K562 (cell line): Measurements from ENCODE around the gene HIVEP1. TPM values are rescaled to one million over a fixed set of nuclear protein-coding genes. Genes with fewer than 3 reads are reported as not detected.

ENCODE experiments used
- ATAC-seq: fragments of 200-7000 bp; cut with Tn5 transposase; 3 replicates; pipeline ENCODE4 v1.9.1; 2020; ENCODE audit warnings: moderate library complexity
- BruUV-seq: library from RNA; stranded (reverse); fragments of 400-500 nt; replicated peaks from 2 replicates; lab custom pipeline; 2021; lab: Mats Ljungman, UMichigan
- CTCF ChIA-PET: fragments of 300-600 bp; formaldehyde crosslinking; extraction: SDS; loops from one replicate; lab custom pipeline; 2021; ENCODE audit warnings: low intra/inter-chr PET ratio; lab: Yijun Ruan, JAX
- POLR2A ChIA-PET: fragments of 300-600, 350-650 bp; sonication (Branson Sonifier 250); formaldehyde crosslinking; extraction: SDS; loops from one replicate; lab custom pipeline; 2021; ENCODE audit warnings: antibody characterized with exemption, inconsistent platforms; lab: Yijun Ruan, JAX
- DNase-seq, 4 experiments: peaks; one replicate each; pipeline versions ENCODE4 v3.0.0 to v3.0.0-alpha.2; 2011 to 2018; ENCODE audit warnings: low spot score in 3 of 4, mixed read lengths in 3 of 4; ENCODE audit errors: extremely low read depth in 1 of 4
- FAIRE-seq: peaks from 2 replicates; lab custom pipeline; 2011; peaks lifted over from hg19 to GRCh38; lab: Jason Lieb, UNC
- H2AFZ ChIP-seq: 2 replicates; pipeline ENCODE4 v1.6.0; 2011; ENCODE audit warnings: low read depth, low read length, control low read depth, inconsistent platforms
- H3K27ac ChIP-seq: fragments of 200-600 bp; 3 replicates; pipeline ENCODE4 v1.8.0; 2011; ENCODE audit warnings: low read depth, mild to moderate bottlenecking, control low read depth, inconsistent platforms, low read length, moderate library complexity, mixed read lengths; ENCODE audit errors: extremely low read depth
- H3K27me3 ChIP-seq, 2 experiments: fragments of 300-600 bp in 1 of 2; 2 replicates in 1 of 2; 3 replicates in 1 of 2; pipeline versions ENCODE4 v1.6.0 to v1.8.0; 2011; ENCODE audit warnings: inconsistent platforms in 2 of 2, low read length in 2 of 2, mild to moderate bottlenecking in 1 of 2, mixed read lengths in 1 of 2, moderate library complexity in 1 of 2; ENCODE audit not compliant: control insufficient read depth in 2 of 2, insufficient read depth in 2 of 2
- H3K36me3 ChIP-seq: fragments of 300-600 bp; 3 replicates; pipeline ENCODE4 v1.8.0; 2011; ENCODE audit warnings: mild to moderate bottlenecking, low read length, inconsistent platforms; ENCODE audit not compliant: control insufficient read depth, insufficient read depth
- H3K4me1 ChIP-seq, 2 experiments: fragments of 200-600 bp in 1 of 2; replicated peaks in 1 of 2; 2 replicates in 1 of 2; 3 replicates in 1 of 2; pipeline versions ENCODE4 v1.5.1 to v1.8.0; 2011; ENCODE audit warnings: inconsistent platforms in 2 of 2, low read length in 2 of 2, mild to moderate bottlenecking in 1 of 2, mixed read lengths in 1 of 2, moderate library complexity in 1 of 2; ENCODE audit not compliant: control insufficient read depth in 2 of 2, insufficient read depth in 2 of 2
- H3K4me2 ChIP-seq: 2 replicates; pipeline ENCODE4 v1.6.1; 2011; ENCODE audit warnings: low read length, control low read depth, inconsistent platforms, mixed read lengths; ENCODE audit not compliant: insufficient read depth
- H3K4me3 ChIP-seq: fragments of 200-600 bp; sonication (generic), shearing (Covaris generic); 2 replicates; pipeline ENCODE4 v1.5.1; 2016; ENCODE audit warnings: control low read depth, inconsistent platforms
- H3K79me2 ChIP-seq: fragments of 200-600 bp; 3 replicates; pipeline ENCODE4 v1.8.0; 2011; ENCODE audit warnings: low read length, inconsistent platforms; ENCODE audit not compliant: control insufficient read depth, insufficient read depth
- H3K9ac ChIP-seq, 2 experiments: 2 replicates each; pipeline versions ENCODE4 v1.6.0 to v1.6.1; 2011; ENCODE audit warnings: low read depth in 2 of 2, low read length in 2 of 2, control low read depth in 1 of 2, inconsistent platforms in 1 of 2, mild to moderate bottlenecking in 1 of 2, mixed read lengths in 1 of 2; ENCODE audit not compliant: insufficient read depth in 1 of 2
- H3K9me1 ChIP-seq: one replicate; pipeline ENCODE4 v1.6.0; 2011; ENCODE audit warnings: inconsistent platforms, mild to moderate bottlenecking, low read length, moderate library complexity; ENCODE audit not compliant: control insufficient read depth, insufficient read depth
- H3K9me3 ChIP-seq: replicated peaks from 2 replicates; pipeline ENCODE4 v1.5.1; 2011; ENCODE audit warnings: low read depth, low read length, inconsistent platforms; ENCODE audit not compliant: control insufficient read depth, insufficient read depth
- H4K20me1 ChIP-seq: replicated peaks from 2 replicates; pipeline ENCODE4 v1.6.1; 2011; ENCODE audit warnings: low read length, inconsistent platforms, mixed read lengths; ENCODE audit not compliant: control insufficient read depth, insufficient read depth
- BCL6 ChIP-seq: fragments of 250-450 bp; sonication (Bioruptor Pico); IDR thresholded peaks from 2 replicates; pipeline ENCODE4 v1.4.0; 2020
- CBFA2T3 ChIP-seq: fragments of 450-650 bp; IDR thresholded peaks from 2 replicates; pipeline ENCODE4 v1.6.1; 2017
- KLF1 ChIP-seq: fragments of 450-650 bp; IDR thresholded peaks from 2 replicates; pipeline ENCODE4 v1.6.1; 2016; ENCODE audit warnings: missing genetic modification characterization, missing compliant biosample characterization
- STAT5B ChIP-seq: fragments of 250-450 bp; sonication (Bioruptor Pico); IDR thresholded peaks from 2 replicates; pipeline ENCODE4 v1.8.0; 2021; ENCODE audit warnings: mild to moderate bottlenecking, inconsistent platforms
- YBX1 ChIP-seq: fragments of 450-650 bp; IDR thresholded peaks from 2 replicates; pipeline ENCODE4 v1.7.1; 2016; ENCODE audit warnings: mild to moderate bottlenecking
- ZNF175 ChIP-seq: fragments of 200-800 bp; sonication (Bioruptor generic); IDR thresholded peaks from 2 replicates; pipeline ENCODE4 v1.6.1; 2016; ENCODE audit warnings: low read depth, mild to moderate bottlenecking, missing genetic modification characterization, missing compliant biosample characterization
- ZNF76 ChIP-seq: fragments of 250-450 bp; sonication (Bioruptor Pico); IDR thresholded peaks from 2 replicates; pipeline ENCODE4 v1.4.0; 2020; ENCODE audit warnings: mild to moderate bottlenecking, moderate library complexity, borderline replicate concordance
- in situ Hi-C: fragments of 300-500 bp; cut with MboI; formaldehyde crosslinking; loops from 4 replicates; pipeline ENCODE4 v1.15.0; 2018; ENCODE audit warnings: inconsistent platforms, mixed read lengths
- intact Hi-C: fragments of 100-400 bp; cut with micrococcal nuclease; formaldehyde crosslinking; loops from 2 replicates; pipeline ENCODE4 v1.14.2; 2022
- polyA plus RNA-seq, 8 experiments: library from polyadenylated mRNA; depleted of rRNA in 4 of 8; stranded (reverse) in 5 of 8; unstranded in 3 of 8; fragments of >200 nt; fragmentation: Nextera tagmentation in 2 of 8; fragmentation: Illumina TruSeq in 1 of 8; extraction: Ambion mirVana in 2 of 8; extraction: Trizol in 1 of 8; gene quantifications; 2 replicates each; pipeline versions ENCODE4 v1.2.1 to v1.2.3, GENCODE V29; 2011 to 2014; ENCODE audit warnings: inconsistent platforms in 1 of 8, missing spikeins in 1 of 8
- total RNA-seq, 7 experiments: library from RNA; depleted of rRNA in 6 of 7; stranded (reverse); fragments of >200 nt in 6 of 7; fragmentation: Illumina TruSeq in 2 of 7; extraction: Trizol in 2 of 7; gene quantifications; 2 replicates each; pipeline versions ENCODE4 v1.2.1 to v1.2.3, GENCODE V29; 2011 to 2021; ENCODE audit warnings: low replicate concordance in 1 of 7
- TF ChIP-seq, protein P1 (sequence below): sonication (generic); formaldehyde crosslinking; IDR thresholded peaks from 2 replicates; pipeline ENCODE4 v1.8.0; 2023; ENCODE audit warnings: mild to moderate bottlenecking, missing genetic modification reagents

The HIVEP1 gene
- total and polyA plus RNA-seq, 9 of the 15 experiments (the other 6 are each of a cell fraction or from before 2014, with no cell fraction given), result 6.0 to 33.3 (median 21.7) TPM

DNA sequence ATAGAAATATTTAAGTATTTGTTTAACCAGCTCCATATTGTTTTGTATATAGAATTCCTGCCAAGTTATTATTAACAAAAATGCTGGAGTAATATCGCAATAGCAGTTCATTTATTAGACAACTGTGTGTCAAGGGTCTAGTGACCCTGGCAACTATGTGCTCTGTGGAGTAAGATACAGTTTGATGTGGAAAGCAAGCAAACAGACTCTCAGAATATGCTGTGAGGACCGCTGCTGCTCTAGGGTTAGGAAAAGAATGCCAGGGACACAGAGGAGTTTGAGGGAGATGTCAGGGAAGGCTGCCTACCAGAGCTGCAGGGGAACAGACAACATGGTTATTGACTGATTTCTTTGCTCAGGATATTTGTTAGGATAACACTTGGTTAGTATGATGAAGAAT is 71.2 kb downstream of the HIVEP1 start (continued):
- TF ChIP-seq ZNF76, result no peak
- TF ChIP-seq BCL6 (CRISPR knock-in tag), result no peak

DNA sequence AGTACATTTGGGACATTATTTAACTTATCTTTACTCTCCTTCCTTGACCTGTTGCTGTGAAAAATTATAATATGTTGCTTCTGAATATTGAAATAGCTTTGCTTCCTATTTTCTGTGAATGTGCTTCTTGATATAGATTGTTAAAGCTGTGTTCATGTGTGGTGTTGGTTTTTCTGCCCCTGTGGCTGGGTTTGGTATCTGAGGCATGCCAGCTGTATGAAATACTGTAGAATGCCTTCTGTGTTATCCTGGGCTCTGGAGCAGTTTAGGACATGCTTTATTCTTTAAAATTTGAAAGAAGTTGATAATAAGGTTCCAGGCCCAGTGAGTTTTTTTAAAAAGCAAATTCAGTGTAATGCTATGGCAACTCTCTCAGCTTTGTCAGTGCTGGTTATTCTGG is 71.7 kb downstream of the HIVEP1 start:
- TF ChIP-seq KLF1 (no peak), CBFA2T3 (no peak), ZNF175 (CRISPR knock-in tag) (no peak), STAT5B (CRISPR knock-in tag) (no peak), YBX1 (no peak)
- TF ChIP-seq, protein P1, sequence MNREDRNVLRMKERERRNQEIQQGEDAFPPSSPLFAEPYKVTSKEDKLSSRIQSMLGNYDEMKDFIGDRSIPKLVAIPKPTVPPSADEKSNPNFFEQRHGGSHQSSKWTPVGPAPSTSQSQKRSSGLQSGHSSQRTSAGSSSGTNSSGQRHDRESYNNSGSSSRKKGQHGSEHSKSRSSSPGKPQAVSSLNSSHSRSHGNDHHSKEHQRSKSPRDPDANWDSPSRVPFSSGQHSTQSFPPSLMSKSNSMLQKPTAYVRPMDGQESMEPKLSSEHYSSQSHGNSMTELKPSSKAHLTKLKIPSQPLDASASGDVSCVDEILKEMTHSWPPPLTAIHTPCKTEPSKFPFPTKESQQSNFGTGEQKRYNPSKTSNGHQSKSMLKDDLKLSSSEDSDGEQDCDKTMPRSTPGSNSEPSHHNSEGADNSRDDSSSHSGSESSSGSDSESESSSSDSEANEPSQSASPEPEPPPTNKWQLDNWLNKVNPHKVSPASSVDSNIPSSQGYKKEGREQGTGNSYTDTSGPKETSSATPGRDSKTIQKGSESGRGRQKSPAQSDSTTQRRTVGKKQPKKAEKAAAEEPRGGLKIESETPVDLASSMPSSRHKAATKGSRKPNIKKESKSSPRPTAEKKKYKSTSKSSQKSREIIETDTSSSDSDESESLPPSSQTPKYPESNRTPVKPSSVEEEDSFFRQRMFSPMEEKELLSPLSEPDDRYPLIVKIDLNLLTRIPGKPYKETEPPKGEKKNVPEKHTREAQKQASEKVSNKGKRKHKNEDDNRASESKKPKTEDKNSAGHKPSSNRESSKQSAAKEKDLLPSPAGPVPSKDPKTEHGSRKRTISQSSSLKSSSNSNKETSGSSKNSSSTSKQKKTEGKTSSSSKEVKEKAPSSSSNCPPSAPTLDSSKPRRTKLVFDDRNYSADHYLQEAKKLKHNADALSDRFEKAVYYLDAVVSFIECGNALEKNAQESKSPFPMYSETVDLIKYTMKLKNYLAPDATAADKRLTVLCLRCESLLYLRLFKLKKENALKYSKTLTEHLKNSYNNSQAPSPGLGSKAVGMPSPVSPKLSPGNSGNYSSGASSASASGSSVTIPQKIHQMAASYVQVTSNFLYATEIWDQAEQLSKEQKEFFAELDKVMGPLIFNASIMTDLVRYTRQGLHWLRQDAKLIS (CRISPR knock-in tag), result no peak
- intact Hi-C loops (no loop called here), in situ Hi-C loops (no loop called here)
- CTCF ChIA-PET, result no interaction called here
- no peaks in the 10 kb centered on the region for H3K9me3 ChIP-seq
- ATAC-seq (no peak; the same call in 2 of the 3 replicates), FAIRE-seq (no peak), DNase-seq (no peak)
- BruUV-seq, result no TSS peak
- no peaks in the 10 kb centered on the region for H3K36me3 ChIP-seq
- H3K4me1 ChIP-seq, result no peaks in the 10 kb centered on the region
- H2AFZ ChIP-seq, result no peak overlapping the region
- POLR2A ChIA-PET, result interaction anchor here (2.7 kb wide), 1 partner anchor 18 kb away, joined by 12 read pairs; no protein-coding TSS in a partner anchor
- H4K20me1 ChIP-seq, result peaks cover 3% of the 10 kb centered on the region; the same call in 1 of the 2 replicates
- peaks cover 86% of the 10 kb centered on the region for H3K79me2 ChIP-seq
- no peaks in the 10 kb centered on the region for H3K9me1 ChIP-seq
- no peak overlapping the region for H3K4me3 ChIP-seq
- no peak overlapping the region for H3K4me2 ChIP-seq
- no peaks in the 10 kb centered on the region for H3K27me3 ChIP-seq
- H3K9ac ChIP-seq, result no peak overlapping the region
- no peak overlapping the region for H3K27ac ChIP-seq
